ENCODE data around the gene CDK14. TPM values are rescaled to one million over a fixed set of nuclear protein-coding genes. Genes with fewer than 3 reads are reported as not detected.
"Not testable (repeated sequence)": the region's sequence is repeated elsewhere in the genome, so short reads cannot be mapped to it uniquely, and the experiment has no call there.

The CDK14 gene
- total RNA-seq, 1 donor from 2014 or later: 1.1 TPM

GRCh38 chr7:90723866-90724265 is 127.7 kb downstream of the CDK14 start:
- ATAC-seq: no peak

GRCh38 chr7:90726120-90726519 is 130.0 kb downstream of the CDK14 start:
- no peak for ATAC-seq

GRCh38 chr7:90726623-90727022 is 130.5 kb downstream of the CDK14 start:
- no peak for ATAC-seq

- ATAC-seq: no peak
These were observed 131.3 kb downstream of the CDK14 start for GRCh38 chr7:90727412-90727811.

- no peak for ATAC-seq
These were observed 132.4 kb downstream of the CDK14 start for GRCh38 chr7:90728568-90728967.

GRCh38 chr7:90735611-90736280 is 139.6 kb downstream of the CDK14 start:
- not testable (repeated sequence) for ATAC-seq

- no peak for ATAC-seq
These were observed 140.2 kb downstream of the CDK14 start for GRCh38 chr7:90736316-90736715.

- ATAC-seq: peak; percentile 29
These were observed 141.1 kb downstream of the CDK14 start for GRCh38 chr7:90736968-90737939.

GRCh38 chr7:90738249-90738648 is 142.1 kb downstream of the CDK14 start:
- ATAC-seq: no peak

- no peak for ATAC-seq
These were observed 143.6 kb downstream of the CDK14 start for GRCh38 chr7:90739716-90740115.

GRCh38 chr7:90740386-90740785 is 144.3 kb downstream of the CDK14 start:
- ATAC-seq: no peak

GRCh38 chr7:90743626-90744025 is 147.5 kb downstream of the CDK14 start:
- no peak for ATAC-seq

- no peak for ATAC-seq
These were observed 151.4 kb downstream of the CDK14 start for GRCh38 chr7:90747516-90747915.

GRCh38 chr7:90749262-90749661 is 153.1 kb downstream of the CDK14 start:
- ATAC-seq: peak; percentile 81

GRCh38 chr7:90749774-90750173 is 153.7 kb downstream of the CDK14 start:
- ATAC-seq: no peak

- no peak for ATAC-seq
These were observed 155.5 kb downstream of the CDK14 start for GRCh38 chr7:90751595-90751994.

GRCh38 chr7:90752051-90752450 is 155.9 kb downstream of the CDK14 start:
- ATAC-seq: no peak

- ATAC-seq: no peak
These were observed 158.9 kb downstream of the CDK14 start for GRCh38 chr7:90755041-90755440.

GRCh38 chr7:90756366-90756765 is 160.2 kb downstream of the CDK14 start:
- ATAC-seq: no peak

GRCh38 chr7:90757565-90757950 is 161.4 kb downstream of the CDK14 start:
- ATAC-seq: not testable (repeated sequence)

GRCh38 chr7:90758933-90759562 is 162.9 kb downstream of the CDK14 start:
- no peak for ATAC-seq

GRCh38 chr7:90759710-90760109 is 163.6 kb downstream of the CDK14 start:
- no peak for ATAC-seq

GRCh38 chr7:90760892-90761291 is 164.8 kb downstream of the CDK14 start:
- no peak for ATAC-seq

Data from esophagus mucosa (tissue), 1 donor.